ENCODE measurements around the gene OSBPL10. TPM values are rescaled to one million over a fixed set of nuclear protein-coding genes. Genes with fewer than 3 reads are reported as not detected.

OSBPL10 gene
- total and polyA plus RNA-seq, 2 of the 8 experiments (the other 6 are each of a cell fraction or from before 2014, with no cell fraction given) = 26.2 to 86.7 TPM

DNA sequence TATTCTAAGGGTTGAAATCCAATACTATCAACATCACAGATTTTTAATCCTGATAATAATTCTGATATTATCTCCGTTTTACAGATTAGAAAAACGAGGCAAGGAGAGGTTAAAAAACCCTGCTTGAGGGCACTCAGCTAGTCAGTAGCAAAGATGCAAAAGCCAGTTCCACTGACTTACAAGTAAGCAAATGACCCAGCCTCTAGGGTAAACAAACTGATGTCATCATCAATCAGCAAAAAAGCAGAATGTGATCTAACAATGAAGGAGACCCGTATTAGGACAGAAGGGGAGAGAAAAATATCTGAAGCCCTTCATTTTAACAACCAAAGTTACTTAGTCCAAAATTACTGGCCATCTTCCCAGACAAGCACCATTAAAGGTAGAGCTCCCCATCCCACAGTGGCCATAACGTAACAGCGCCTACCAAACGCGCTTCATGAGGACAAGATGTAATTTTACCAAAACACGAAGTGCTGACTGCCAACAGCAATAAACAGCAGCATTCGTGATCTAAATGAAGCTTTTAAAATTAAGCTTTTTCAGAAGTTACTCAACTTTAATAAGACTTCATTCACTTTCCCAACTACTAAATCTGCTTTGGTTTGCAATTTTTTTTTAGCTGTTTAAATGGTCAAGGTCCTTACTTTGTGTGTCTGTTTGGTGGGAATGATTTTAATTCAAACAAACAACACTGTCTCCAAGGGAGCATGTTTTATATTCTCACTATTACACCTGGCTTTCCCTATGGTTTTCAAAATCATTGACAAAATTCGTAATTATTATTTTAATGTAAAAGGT is 176.6 kb downstream of the OSBPL10 start:
- CTCF ChIA-PET (ENCODE audit: partially characterized antibody) = interaction anchor here (0.7 to 1.3 kb wide), 4 partner anchors 166 to 640 kb away, joined by 3 read pairs; no protein-coding TSS in a partner anchor
- no peak overlapping the region for H3K4me3 ChIP-seq (ENCODE audit: extremely low read depth in 1 of 4, insufficient read depth in 2 of 4, low read depth in 3 of 4, low read length in 4 of 4)
- DNase-seq (ENCODE audit: low read depth in 1 of 2, low spot score in 2 of 2) = no peak
- TF ChIP-seq CBX8 (IDR thresholded peaks at IDR 0.05; ENCODE audit: borderline replicate concordance, low read depth, low read length) (no peak), RNF2 (IDR thresholded peaks at IDR 0.05; ENCODE audit: borderline replicate concordance, low read depth, low read length, missing control alignments, poor library complexity, severe bottlenecking) (no peak), HDAC2 (IDR thresholded peaks at IDR 0.05; ENCODE audit: borderline replicate concordance in 1 of 2, low read depth in 2 of 2, low read length in 2 of 2) (no peak), NANOG (IDR thresholded peaks at IDR 0.05; ENCODE audit: insufficient read depth, low read depth, low read length, poor library complexity, severe bottlenecking) (no peak), SP2 (IDR thresholded peaks at IDR 0.05; ENCODE audit: low read length) (no peak), BCL11A (IDR thresholded peaks at IDR 0.05; ENCODE audit: low read depth in 2 of 2, low read length in 2 of 2) (no peak), KDM4A (IDR thresholded peaks at IDR 0.05; ENCODE audit: low read depth, low read length, severe bottlenecking) (no peak)
- TF ChIP-seq, protein P1, sequence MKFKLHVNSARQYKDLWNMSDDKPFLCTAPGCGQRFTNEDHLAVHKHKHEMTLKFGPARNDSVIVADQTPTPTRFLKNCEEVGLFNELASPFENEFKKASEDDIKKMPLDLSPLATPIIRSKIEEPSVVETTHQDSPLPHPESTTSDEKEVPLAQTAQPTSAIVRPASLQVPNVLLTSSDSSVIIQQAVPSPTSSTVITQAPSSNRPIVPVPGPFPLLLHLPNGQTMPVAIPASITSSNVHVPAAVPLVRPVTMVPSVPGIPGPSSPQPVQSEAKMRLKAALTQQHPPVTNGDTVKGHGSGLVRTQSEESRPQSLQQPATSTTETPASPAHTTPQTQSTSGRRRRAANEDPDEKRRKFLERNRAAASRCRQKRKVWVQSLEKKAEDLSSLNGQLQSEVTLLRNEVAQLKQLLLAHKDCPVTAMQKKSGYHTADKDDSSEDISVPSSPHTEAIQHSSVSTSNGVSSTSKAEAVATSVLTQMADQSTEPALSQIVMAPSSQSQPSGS (IDR thresholded peaks at IDR 0.05; ENCODE audit: low read length) = no peak

More for the DNA sequence above, 176.6 kb downstream of the OSBPL10 start:
- Histone ChIP-seq H3K23me2 (ENCODE audit: low read depth, low read length) (no peaks in the 10 kb centered on the region), H3K4ac (replicated peaks; ENCODE audit: insufficient read length, low read depth, low read length) (no peak overlapping the region), H3K23ac (ENCODE audit: insufficient read length) (no peak overlapping the region), H3K79me1 (ENCODE audit: low read depth, low read length) (peaks cover 3% of the 10 kb centered on the region), H3K4me1 (replicated peaks in 1 of 4; ENCODE audit: control insufficient read depth in 3 of 4, insufficient read depth in 4 of 4, low read length in 3 of 4) (peaks cover 2 to 3% (median 3%) of the 10 kb centered on the region in 4 experiments; a peak in 4 of 7 replicates), H3K4me2 (ENCODE audit: insufficient read depth in 1 of 2, low read depth in 2 of 2, low read length in 2 of 2) (no peak overlapping the region), H3K14ac (ENCODE audit: insufficient read length) (no peak overlapping the region), H3K56ac (replicated peaks; ENCODE audit: insufficient read length, low read depth, low read length) (no peak overlapping the region), H3K79me2 (ENCODE audit: control insufficient read depth in 1 of 2, insufficient read depth in 2 of 2, low read length in 2 of 2) (peaks cover 0 to 46% of the 10 kb centered on the region in 2 experiments; a peak in 3 of 4 replicates), H2BK15ac (ENCODE audit: low read length) (no peak overlapping the region), H2AK5ac (ENCODE audit: low read depth, low read length) (no peak overlapping the region), H4K5ac (ENCODE audit: insufficient read length, low read depth, low read length) (no peak overlapping the region), H3K9me3 (ENCODE audit: insufficient read depth in 2 of 2, low read depth in 1 of 2, low read length in 1 of 2) (no peaks in the 10 kb centered on the region), H4K91ac (replicated peaks; ENCODE audit: insufficient read length, low read length) (no peak overlapping the region), H2BK20ac (ENCODE audit: low read length) (no peak overlapping the region), H2AFZ (ENCODE audit: low read length) (no peak overlapping the region), H2BK120ac (replicated peaks; ENCODE audit: low read depth, low read length) (no peak overlapping the region), H3K18ac (ENCODE audit: extremely low read depth, low read length) (no peak overlapping the region), H4K8ac (ENCODE audit: extremely low read depth, insufficient read depth, low read length) (no peak overlapping the region), H3K27me3 (replicated peaks in 1 of 4; ENCODE audit: control insufficient read depth in 3 of 4, extremely low read depth in 1 of 4, insufficient read depth in 3 of 4, low read length in 3 of 4) (no peaks in the 10 kb centered on the region), H2BK12ac (ENCODE audit: low read depth, low read length) (no peak overlapping the region), H3K9ac (replicated peaks in 1 of 4; ENCODE audit: extremely low read depth in 1 of 4, low read depth in 3 of 4, low read length in 3 of 4) (no peak overlapping the region), H4K20me1 (replicated peaks in 1 of 2; ENCODE audit: control insufficient read depth in 1 of 2, insufficient read depth in 2 of 2, low read length in 2 of 2) (peaks cover 2 to 3% of the 10 kb centered on the region in 2 experiments), H3K27ac (ENCODE audit: low read depth, low read length) (no peak overlapping the region), H2BK5ac (ENCODE audit: low read depth, low read length) (no peak overlapping the region), H3K36me3 (ENCODE audit: control insufficient read depth in 2 of 4, insufficient read depth in 4 of 4, low read length in 3 of 4) (no peaks in the 10 kb centered on the region)
- no peak for FAIRE-seq
- 75% methylated on average over 10 of the region's 10 CpGs; no CpG with 5 or more reads in 1 of the 2 experiments for WGBS, 2 experiments (ENCODE audit: extremely low coverage in 1 of 2, insufficient coverage in 1 of 2, insufficient read length in 1 of 2, insufficient replicate concordance in 2 of 2, low coverage in 1 of 2, low lambda C conversion rate in 2 of 2, missing lambda C conversion rate in 1 of 2)
- POLR2A ChIA-PET (ENCODE audit: partially characterized antibody) = no interaction called here
